GM18909 (cell line): ENCODE data around the gene DRAXIN.

Experiments
- ATAC-seq: cut with Tn5 transposase; IDR thresholded peaks from one replicate; pipeline ENCODE4 v1.9.1; 2021; ENCODE audit warnings: mild to moderate bottlenecking; ENCODE audit not compliant: unreplicated experiment, poor library complexity

DRAXIN gene

DNA sequence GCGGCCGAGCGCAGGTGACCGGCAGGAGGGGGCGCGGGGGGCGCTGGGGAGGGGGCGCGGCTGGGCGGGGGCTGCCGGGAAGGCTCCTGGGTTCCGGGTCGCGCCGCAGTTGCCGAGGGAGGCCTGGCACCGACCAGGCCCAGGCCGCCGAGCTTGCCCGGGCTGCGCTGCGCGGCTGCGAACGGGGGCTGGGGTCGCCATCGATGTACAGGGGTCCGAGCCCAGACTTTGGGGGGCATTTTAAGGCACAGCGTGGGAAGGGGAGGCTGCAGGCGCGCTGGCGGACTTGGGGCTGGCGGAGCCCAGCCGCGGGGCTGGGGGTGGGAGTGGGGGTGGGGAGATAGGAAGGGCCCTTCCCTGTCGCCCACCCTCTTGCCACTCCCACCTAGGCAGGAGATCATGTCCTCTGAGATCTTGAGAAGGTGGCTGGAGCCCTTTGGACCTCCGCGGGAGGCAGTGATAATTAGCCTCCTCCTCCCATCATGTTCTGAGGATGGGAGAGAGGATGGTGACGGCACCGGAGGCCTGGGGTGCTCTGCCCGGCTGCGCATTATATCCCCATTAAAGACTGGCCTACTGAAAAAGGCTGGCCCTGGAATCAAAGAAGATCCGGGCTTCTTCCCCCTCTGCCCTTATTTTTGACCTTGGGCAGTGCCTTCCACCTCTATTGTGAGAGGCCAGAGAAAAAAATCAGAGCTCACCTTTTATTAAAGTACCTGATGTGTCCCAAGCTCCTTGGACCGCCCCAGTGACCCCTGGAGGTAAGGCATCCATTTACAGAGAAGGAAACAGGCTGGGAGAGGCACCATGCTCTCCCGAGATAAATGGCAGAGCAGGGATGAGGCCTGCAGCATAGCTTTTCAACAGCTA lies 36.3 kb upstream of the DRAXIN start:
- ATAC-seq = peak; percentile 22

DNA sequence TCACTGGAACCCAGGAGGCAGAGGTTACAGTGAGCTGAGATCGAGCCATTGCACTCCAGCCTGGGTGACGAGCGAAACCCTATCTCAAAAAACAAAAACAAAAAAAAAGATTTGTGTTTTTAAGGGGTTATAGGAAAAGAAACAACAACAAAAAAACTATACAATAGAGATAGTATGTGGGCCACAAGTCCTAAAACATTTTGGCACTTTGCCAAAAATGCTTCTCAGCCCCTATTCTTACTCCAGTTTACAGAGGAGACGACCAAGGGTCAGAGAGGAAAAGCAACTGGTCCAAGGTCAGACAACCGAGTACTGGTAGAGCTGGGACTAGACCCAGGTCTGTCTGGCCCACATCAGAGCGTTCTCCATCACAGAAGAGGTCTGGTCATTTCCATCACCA lies 33.9 kb upstream of the DRAXIN start:
- no peak for ATAC-seq

DNA sequence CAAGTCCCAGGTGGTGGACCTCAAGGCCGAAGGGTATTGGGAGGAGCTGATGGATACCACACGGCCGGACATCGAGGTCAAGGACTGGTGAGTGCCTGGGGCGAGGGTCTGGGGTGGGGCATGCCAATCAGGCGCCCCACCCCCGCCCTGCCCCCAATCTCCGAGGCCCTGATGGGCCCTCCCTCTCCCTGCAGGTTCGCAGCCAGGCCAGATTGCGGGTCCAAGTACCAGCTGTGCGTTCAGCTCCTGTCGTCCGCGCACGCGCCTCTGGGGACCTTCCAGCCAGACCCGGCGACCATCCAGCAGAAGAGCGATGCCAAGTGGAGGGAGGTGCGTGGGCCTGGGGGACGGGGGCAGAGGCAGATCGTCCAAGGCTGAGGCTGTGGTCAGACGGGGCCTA lies 33.0 kb upstream of the DRAXIN start:
- no peak for ATAC-seq

DNA sequence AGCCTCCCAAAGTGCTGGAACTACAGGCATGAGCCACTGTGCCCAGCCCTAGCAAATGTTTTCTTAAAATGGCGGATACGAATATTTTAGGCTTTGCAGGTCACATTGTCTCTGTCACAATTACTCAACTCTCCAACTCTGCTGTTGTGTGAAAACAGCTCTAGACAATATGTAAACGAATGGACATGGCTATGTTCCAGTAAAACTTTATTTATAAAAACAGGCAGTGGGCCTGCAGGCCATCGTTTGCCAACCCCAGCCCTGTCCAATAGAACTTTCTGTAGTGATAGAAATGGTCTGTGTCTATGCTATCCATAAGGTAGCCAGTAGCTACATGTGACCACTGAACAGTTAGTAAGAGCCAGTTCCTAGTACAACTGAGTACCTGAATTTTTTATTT lies 31.8 kb upstream of the DRAXIN start:
- ATAC-seq = no peak

DNA sequence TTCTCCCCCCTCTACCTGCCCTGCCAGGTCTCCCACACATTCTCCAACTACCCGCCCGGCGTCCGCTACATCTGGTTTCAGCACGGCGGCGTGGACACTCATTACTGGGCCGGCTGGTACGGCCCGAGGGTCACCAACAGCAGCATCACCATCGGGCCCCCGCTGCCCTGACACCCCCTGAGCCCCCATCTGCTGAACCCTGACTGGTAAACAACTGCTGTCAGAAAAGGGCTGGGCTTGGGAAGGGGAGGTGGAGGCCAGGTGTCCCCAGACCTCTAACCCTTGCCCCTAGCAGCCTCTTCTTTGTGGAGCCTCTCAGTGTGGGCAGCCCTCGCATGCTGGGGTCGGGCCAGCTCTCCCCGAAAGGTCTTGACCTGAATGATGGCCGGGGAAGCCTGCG lies 30.4 kb upstream of the DRAXIN start:
- ATAC-seq = no peak

DNA sequence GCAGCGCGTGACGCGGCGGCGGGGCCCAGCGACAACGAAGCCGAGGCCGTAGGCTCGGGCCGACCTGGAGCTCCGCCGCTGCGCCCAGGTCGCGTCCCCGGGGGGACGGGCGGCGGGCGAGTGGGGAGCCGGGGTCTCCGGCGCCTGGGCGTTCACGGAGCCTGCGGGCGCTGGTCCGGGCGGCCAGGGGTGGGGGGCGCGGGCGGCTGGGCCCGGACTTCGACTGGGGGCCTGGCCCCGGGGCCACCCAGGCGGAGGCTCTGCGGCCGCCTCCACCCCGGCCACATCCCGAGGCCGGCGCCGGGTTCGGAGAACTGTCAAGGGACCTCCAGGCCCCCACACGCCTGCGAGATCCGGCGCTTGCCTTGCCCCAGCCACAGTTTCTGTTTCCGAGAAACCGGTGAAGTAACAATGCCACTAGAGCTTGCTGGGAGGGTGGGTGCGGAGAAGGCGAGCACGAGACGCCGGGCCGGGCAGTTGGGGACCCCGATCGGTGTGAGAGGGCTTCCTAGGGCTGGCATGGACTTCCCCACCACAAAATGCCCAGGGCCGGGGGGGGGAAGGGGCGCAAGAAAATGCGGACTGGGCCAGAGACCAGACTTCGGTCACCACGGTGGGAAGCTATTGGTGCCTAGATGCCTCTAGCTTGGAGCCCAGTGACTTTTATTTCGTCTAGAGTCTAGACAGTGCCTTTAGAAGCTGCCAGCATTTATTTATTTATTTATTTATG lies 27.0 kb upstream of the DRAXIN start:
- peak; percentile 48 for ATAC-seq

DNA sequence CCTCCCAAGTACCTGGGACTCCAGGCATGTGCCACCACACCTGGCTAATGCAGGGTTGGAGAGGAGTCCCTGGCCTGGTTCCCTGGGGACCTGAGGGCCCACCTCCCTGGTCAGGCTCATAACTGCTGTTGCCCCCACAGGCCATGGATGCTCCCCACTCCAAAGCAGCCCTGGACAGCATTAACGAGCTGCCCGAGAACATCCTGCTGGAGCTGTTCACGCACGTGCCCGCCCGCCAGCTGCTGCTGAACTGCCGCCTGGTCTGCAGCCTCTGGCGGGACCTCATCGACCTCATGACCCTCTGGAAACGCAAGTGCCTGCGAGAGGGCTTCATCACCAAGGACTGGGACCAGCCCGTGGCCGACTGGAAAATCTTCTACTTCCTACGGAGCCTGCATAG lies 23.0 kb upstream of the DRAXIN start:
- ATAC-seq = no peak

DNA sequence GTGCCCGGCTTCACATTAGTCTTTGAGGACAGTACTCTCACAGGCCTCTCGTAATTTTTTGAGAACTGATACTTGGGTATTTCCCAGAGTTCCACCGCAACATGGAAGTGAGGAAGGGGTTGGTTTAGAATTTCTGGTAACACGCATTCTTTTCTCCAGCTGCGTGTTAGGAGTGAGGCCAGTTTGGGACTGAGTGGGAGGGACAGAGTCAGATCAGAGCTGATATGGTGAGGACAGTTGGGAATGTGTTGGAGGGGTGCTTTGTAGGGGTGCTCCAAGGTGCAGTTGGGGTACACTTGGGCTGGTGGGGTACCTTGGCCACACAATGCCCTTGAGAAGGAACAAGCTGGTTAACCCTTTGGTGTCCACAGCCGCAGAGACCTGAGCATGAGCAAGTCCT lies 20.8 kb upstream of the DRAXIN start:
- ATAC-seq = no peak

DNA sequence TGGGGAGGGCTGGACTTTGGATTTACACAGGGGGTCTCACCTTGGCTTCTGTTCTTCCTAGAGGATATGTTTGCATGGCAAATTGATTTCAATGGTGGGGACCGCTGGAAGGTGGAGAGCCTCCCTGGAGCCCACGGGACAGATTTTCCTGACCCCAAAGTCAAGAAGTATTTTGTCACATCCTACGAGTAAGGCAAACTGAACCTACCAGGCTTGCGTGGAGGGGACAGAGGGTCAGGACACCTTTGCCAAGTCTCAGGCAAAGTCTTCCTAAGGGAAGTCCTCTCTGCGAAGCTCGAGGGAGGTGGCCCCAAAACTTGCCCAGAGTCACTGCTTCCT lies 20.3 kb upstream of the DRAXIN start:
- ATAC-seq = no peak

DNA sequence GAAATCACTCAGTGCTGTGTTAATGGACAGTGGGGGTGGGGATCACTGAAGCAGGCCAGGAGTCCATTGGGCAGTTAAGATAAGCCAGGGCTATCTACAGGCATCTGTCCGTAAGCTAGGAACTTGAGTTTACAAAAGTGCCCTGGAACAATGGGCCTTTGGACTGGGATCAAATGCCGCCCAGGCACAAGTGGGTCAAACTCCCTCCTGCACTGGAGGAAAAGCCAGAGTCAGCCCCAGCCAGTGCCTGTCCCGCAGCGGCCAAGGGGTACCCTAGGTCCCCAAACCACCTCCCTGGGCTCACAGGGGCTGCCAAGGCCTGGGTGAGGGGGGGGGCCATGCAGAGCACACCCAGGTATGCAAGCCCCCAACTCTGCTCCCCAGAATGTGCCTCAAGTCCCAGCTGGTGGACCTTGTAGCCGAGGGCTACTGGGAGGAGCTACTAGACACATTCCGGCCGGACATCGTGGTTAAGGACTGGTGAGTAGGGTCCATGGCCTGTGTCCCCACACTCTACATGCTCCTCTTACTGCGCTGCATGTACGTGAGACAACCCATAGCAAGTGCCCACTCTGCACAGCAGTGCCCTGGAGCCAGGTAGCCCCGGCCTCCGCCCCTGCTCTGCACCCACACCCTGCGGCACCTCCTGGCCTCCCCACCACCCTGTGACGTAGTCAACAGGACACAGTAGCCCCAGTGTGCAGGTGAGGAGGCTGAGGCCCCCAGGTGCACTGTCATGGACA lies 19.8 kb upstream of the DRAXIN start:
- ATAC-seq = no peak

DNA sequence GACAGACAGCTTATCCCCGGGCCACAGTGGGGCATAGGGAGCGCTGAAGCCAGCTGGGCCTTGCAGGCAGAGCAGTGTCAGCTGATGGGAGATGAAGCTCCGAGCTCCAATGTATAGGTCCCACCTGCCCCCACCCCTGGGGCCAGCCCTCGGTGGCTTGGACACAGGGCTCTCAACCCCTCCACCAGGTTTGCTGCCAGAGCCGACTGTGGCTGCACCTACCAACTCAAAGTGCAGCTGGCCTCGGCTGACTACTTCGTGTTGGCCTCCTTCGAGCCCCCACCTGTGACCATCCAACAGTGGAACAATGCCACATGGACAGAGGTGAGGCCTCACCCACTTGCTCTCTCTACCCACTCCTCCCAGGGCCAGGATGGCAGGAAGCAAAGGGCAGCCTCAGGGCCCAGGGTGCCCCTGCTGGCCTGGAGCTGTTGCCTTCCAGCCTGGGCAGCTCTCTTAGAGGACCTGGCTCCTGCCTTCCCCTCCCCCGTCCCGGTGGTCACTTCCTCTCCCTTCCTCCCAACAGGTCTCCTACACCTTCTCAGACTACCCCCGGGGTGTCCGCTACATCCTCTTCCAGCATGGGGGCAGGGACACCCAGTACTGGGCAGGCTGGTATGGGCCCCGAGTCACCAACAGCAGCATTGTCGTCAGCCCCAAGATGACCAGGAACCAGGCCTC lies 18.3 kb upstream of the DRAXIN start:
- ATAC-seq = no peak

DNA sequence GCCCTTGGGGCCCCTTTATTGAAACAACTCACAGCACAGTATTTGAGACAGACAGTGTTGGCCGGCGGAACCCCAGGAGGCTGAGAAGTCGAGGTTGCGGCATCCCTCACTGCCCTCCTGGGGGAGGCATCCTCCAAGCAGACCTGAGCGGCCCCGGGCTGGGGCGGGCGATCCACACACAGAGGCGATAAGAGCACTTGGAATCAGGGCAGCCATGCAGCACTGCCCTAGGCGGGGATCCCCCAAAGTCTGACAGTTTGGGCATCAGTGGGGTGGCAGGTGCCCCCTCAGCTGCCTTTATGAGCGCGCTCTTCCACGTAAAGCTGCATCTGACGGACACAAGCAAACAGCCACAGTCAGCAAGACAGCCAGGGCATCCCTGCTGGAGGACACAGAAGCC lies 17.0 kb upstream of the DRAXIN start:
- no peak for ATAC-seq

DNA sequence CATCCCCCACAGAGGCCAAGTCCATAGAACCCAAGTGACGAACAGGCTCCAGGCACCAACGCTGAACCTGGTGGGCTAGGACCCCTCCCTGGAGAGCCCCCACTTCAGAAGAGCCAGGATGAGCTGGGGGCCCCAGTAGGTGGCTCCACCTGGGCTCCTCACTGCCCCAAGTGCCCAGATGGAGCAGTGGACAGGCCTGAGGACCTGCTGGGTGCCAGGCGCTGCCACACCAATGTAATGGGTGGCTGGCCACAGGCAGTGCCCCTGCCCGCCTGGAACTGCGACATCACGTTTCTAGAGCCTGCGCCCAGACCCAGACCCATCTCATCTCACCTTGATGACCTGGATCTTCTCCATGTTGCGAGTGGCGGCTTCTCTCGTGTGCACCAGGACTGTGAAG lies 16.2 kb upstream of the DRAXIN start:
- no peak for ATAC-seq

DNA sequence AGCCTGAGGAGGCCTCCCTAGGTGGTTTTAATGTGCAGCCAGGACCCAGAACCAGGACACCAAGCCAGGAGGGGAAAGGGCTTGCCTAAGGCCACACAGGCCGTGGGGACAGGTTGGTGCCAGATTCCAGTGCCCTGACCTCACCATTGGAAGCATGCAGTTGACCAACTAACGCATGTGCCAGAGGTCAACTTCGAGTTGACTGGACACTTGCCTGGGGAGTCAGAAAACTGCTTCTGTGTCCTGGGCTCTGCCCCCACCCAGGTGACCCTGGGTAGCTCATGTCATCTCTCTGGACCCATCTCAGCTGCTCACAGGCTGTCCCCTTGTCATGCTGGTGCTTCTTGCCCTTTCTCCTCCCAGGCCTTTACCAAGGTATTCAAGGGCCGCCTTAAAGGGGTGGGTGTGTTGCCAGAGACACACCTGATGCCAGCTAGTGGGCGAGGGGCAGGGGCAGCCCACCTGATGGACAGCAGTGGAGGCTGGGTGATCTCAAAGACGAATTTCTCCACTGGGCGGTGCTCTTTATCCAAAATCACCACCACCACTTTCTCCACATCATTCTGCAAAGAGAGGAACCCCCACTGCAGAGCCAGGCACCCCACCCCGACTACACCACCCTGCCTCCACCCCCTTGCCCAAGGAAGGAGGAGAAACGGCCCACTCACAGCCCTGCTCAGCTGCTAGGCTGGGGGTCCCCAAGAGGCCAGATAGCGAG lies 15.0 kb upstream of the DRAXIN start:
- ATAC-seq = no peak

DNA sequence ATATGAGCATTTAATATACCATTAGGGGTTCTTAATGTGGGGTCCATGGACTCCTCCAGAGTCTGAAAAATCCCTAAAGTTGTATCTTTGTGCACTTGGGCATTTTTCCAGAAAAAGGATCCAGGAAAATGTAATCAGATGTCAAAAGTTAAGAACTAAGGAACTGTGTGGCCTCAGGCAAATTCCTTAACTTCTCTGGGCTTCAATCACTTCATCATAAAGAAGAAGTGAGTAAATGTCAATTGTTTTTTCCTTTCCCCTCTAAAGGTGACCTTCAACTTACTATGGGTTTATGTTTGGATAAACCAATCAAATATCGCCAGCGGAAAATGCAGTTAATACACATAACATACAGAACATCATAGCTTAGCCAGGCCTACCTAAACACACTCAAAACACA lies 13.1 kb upstream of the DRAXIN start:
- no peak for ATAC-seq

DNA sequence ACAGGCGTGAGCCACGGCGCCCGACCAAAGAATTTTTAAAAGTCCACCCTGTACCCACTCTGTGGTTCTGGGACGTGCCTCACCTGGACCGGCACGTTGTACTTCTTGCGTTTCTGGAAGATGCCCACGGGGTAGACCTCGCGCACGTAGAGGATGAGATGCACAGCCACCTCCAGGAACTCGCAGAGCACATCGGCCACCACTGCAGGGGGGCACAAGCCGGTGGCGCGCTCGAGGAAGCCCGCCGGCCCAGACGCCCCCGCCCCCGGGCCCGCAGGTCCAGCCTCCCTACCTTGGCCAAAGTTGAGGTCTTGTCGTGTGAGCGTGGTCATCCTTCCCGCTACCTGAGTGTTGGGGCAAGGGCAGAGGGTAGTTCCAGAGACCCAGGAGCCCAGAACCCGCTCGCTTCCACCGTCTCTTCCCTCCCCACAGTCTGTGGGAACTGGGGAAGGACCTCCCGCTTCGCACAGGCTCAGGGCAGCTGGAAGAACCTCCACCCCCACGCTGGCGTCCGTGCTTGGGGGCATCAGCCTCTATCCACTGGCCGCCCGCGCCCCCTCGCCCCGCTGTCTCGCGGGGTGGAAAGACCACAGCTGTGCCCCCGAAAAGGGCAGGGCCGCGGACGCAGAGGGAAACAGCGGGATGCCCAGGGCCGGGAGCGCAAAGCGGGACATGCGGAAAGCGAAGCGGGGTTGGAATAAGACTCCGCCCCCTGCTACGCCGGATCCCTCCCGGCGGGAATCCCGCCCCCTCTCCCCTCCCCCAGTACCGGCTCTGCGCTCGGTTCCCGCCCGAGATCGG lies 11.0 kb upstream of the DRAXIN start:
- ATAC-seq = peak; percentile 18

DNA sequence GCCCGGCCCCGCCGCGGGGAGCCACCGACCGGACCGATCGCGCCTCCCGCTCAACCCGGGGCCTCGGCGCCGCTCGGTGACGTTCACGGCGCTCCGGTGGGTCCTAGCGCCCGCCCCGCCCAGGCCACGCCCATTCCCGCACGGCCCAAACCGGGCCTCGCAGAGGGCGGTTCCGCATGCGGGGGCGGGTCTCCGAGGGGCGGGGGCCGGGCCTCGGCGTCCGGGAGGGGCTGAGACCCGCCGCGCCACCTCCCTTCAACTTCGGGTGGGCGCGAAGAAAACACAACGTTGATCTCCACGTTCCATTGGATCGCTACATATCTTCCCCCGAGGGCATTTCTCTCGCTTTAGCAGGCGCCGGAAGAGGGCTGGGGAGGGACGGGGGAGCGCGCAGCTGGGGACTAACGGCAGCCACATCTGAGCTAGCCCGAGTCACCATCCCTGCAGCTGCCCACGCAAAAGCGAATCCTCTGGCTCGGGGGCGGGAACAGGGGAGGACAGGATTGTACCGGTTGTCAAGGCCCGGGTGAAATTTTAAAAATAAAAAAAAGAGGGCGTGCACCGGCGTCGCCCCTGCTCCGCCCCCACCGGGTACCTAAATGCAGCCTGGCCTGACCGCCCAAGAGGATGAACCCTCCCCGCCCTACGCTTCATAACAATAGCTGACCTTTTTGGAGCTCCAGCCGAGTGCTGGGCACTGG lies 10.3 kb upstream of the DRAXIN start, which contains the start of gene MAD2L2:
MAD2L2 (minus strand) TSS at position 78 of the 701 bp plus-strand sequence. CDS start 547 bp downstream, outside the sequence.
- peak; percentile 86 for ATAC-seq

DNA sequence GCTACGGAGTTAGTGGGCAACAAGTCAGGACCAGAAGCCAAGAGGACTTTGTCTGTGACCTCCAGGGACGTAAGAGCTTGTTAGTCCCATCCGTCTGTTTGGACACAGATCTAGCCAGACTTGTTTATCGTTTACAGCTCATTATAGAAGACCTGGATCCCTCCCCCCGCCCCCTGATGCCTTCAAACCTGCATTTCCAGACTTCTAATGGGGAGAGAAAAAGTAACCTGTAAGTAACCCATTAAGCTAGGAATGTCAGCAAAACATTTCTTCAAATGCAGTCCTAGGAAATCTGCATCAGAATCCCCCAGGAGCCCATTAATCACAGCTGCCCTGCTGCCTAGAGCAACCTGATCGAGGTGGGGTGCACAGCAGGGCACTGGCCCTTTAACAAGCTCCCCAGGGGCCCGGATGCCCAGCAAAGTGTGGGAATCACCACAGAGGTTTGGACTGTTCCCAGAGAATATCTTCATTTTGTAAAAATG lies 9.2 kb upstream of the DRAXIN start:
- ATAC-seq = no peak
